ENCODE results near the gene MAGEB1. TPM values are rescaled to one million over a fixed set of nuclear protein-coding genes. Genes with fewer than 3 reads are reported as not detected.

The MAGEB1 gene, protein sequence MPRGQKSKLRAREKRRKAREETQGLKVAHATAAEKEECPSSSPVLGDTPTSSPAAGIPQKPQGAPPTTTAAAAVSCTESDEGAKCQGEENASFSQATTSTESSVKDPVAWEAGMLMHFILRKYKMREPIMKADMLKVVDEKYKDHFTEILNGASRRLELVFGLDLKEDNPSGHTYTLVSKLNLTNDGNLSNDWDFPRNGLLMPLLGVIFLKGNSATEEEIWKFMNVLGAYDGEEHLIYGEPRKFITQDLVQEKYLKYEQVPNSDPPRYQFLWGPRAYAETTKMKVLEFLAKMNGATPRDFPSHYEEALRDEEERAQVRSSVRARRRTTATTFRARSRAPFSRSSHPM
- total RNA-seq = not detected

DNA sequence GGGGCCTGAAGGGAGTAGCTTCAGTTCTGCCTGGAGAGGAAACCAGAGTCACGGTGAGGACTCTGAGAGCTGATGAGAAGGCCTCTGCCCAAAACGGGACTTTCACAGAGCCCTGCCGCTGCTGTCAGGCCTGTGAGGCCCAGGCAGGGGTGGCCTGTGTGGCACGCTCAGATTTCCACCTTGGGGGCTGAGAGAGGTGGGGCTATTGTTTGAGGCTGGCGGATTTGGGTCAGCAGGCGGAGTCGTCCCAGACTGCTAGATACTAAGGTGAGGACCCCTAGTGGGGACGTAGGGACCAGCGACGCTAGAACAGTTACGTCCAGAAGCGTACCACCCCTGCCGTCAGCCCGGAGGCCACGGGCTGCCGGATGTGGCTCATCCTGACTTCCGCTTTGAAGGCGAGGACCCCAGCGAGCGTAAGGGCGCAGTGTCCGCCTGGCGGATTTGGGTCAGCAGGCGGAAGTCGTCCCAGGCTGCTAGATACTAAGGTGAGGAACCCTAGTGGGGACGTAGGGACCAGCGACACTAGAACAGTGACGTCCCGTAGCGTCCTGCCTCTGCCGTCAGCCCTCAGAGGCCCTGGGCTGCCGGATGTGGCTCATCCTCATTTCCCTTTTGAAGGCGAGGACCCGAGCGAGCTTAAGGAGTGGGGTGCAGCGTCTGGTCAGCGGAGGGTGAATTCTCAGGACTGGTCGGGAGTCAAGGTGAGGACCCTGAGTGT is at the start of gene MAGEB1:
Gene MAGEB1, plus strand, starts transcription at position 378 of the 721 bp plus-strand sequence. CDS start 3,348 bp downstream, outside the sequence.
- intact Hi-C loops (cut with DNase I) = no loop called here
- DNase-seq (ENCODE audit: low spot score) (no peak), ATAC-seq (no peak)

DNA sequence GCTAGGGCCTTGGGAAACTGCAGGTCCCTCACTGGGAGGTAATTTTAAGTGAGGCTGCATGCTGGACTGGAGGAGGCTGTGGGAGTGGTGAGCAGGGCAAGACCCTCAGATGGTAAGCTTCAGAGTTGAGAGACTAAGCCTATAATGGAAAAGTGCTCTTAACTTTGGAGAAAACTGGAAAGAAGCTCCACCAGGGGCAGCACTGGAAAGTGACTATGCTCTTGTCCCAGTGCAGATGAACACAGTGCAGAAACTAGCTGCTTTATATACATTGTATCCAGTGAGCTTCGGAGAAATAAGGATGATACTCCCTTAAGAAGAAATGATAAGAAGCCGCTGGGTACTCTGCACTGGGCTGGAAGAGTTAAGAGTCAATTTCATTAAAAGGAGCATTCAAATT is 34.8 kb upstream of the MAGEB1 start:
- ATAC-seq = no peak
- no peak for DNase-seq (ENCODE audit: low spot score)
- intact Hi-C loops (cut with DNase I) = no loop called here

GRCh38 chrX:30215357-30215843 is 31.5 kb upstream of the MAGEB1 start, which contains the start of gene MAGEB2:
Gene MAGEB2 (plus strand): TSS chrX:30215563. CDS start chrX:30218581, 3,018 bp downstream.
- DNase-seq (ENCODE audit: low spot score) (no peak), ATAC-seq (no peak)
- intact Hi-C loops (cut with DNase I) = no loop called here

DNA sequence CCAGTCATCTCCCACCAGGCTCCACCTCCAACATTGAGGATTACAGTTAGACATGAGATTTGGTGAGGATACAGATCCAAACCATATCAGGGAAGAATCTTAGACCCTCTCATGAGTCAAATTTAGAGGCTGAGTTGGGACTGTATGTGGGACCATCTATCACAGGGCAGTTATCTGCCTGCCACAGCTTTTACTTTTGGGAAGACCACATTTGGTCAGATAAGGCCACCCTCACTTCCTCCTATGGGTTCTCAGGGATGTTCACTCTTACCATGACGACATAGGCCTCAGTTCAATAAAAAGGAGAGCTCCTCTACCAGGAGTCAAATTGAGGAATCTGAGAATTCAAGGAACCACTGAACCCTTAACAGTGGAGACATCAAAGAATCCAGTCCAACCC is 29.5 kb upstream of the MAGEB1 start:
- intact Hi-C loops (cut with DNase I) = no loop called here
- no peak for DNase-seq (ENCODE audit: low spot score)
- no peak for ATAC-seq

- intact Hi-C loops (cut with DNase I) = no loop called here
- DNase-seq (ENCODE audit: low spot score) (no peak), ATAC-seq (no peak)
Measured at GRCh38 chrX:30219372-30219771, 27.6 kb upstream of the MAGEB1 start.

DNA sequence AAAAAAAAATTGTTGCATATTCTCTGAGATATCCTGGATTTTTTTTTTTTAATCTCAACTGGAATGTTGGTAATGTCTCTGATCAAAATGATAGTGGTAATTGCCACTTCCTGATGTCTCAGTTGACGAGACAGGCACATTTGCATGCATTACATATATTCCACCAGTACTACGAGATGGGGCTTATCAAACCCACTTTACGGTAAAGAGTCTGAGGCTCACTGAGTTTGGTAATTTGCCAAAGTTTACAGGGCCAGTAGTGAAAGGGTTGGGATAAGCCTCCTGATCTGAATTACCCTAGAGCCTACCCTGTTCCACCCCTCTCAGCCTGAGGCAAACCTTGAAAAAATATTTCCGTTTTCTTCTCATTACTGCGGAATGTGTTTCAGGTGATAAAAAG is 26.3 kb upstream of the MAGEB1 start:
- no peak for ATAC-seq
- intact Hi-C loops (cut with DNase I) = no loop called here
- no peak for DNase-seq (ENCODE audit: low spot score)

- DNase-seq (ENCODE audit: low spot score) (no peak), ATAC-seq (no peak)
- intact Hi-C loops (cut with DNase I) = no loop called here
Measured at GRCh38 chrX:30224536-30224935, 22.4 kb upstream of the MAGEB1 start.

DNA sequence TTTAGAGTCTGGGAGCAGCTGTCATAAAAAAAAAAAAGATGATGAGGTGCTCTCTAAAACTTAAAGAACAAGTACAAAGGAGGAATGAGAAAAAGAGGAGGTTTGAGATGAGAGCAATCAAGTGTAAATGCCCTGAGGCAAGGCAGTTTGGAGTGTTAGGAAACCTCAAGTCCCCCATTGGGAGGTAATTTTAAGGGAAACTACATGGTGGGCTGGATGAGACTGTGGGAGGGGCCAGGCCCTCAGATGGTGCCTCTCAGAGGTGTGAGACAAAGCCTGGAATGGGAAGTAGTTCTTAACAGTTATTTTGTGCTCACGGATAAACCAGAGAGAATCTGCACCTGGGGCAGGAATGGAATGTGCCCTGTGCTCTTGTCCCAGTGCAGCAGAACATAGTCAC is 18.4 kb upstream of the MAGEB1 start:
- ATAC-seq (no peak), DNase-seq (ENCODE audit: low spot score) (no peak)
- intact Hi-C loops (cut with DNase I) = no loop called here

- intact Hi-C loops (cut with DNase I) = no loop called here
- no peak for ATAC-seq
- no peak for DNase-seq (ENCODE audit: low spot score)
Measured at GRCh38 chrX:30230395-30230794, 16.6 kb upstream of the MAGEB1 start, which contains the start of gene MAGEB3. Gene MAGEB3 (plus strand): TSS chrX:30230657. CDS start chrX:30235925, 5,268 bp downstream.

- ATAC-seq = no peak
Measured at GRCh38 chrX:30241724-30242415, 5.1 kb upstream of the MAGEB1 start, which contains the start of gene MAGEB4. Gene MAGEB4 (plus strand): TSS chrX:30242000. CDS start chrX:30242136, 136 bp downstream.

DNA sequence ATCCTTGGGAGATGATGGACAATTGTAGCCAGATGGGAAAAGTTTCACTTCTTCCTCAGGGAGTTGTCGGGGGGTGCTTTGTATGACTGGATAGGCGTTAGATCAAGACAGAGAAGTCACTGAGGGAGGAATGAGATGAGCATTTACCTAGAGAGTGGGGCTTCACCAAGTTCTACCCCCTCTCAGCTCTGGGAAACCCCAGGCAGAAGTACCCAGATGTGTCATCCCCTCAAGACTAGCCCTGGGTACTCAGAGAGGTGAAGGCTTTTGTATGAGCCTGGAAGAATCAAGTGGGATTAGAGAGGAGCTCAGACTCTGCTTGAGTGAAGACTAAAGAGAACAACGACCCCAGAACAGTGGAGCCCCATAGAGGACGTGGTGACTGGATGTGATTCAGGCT is 1.9 kb downstream of the MAGEB1 start:
- intact Hi-C loops (cut with DNase I) = no loop called here
- DNase-seq (ENCODE audit: low spot score) (no peak), ATAC-seq (no peak)

More at GRCh38 chrX:30241724-30242415, 5.1 kb upstream of the MAGEB1 start, which contains the start of gene MAGEB4:
- no peak for DNase-seq (ENCODE audit: low spot score)
- intact Hi-C loops (cut with DNase I) = no loop called here

DNA sequence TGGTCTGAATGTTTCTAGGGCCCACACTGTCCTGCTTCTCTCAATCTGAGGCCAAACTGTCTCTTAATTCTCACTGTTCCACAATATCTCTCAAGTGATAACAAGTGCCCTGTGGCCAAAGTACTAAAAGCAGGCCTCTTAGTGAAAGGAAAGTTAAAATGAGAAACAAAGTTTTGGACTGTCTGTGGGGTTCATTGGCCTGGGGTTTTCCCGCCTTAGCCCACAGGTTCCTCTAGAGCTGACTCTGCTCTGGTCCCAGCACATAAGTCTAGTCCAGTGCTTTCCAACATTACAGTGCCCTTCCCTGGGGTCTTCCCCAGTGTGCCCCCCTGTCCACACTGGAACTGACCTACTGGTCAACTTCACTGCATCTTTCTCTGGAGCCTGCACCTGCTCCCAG is 6.3 kb downstream of the MAGEB1 start:
- no peak for DNase-seq (ENCODE audit: low spot score)
- ATAC-seq = no peak
- intact Hi-C loops (cut with DNase I) = no loop called here

- no peak for ATAC-seq
- no peak for DNase-seq (ENCODE audit: low spot score)
- intact Hi-C loops (cut with DNase I) = no loop called here
Measured at GRCh38 chrX:30259927-30260326, 13.0 kb downstream of the MAGEB1 start.

DNA sequence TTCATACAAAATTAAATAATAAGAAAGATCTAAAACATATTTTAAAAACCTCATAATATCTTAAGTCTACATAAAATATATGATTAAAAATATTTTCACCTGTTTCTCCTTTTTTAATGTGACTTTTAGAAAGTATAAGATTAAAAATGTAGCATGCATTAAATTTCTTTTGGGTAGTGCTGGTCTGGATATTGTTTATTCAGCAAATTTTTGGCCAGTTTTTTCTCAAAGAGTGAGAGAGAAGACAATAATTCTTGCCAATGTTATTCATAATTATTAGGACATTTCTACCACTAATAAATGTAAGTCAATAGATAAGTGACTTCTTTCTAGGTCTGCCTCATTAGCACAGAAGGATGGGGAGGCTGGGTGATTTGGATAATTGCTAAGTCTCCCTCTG is 14.1 kb downstream of the MAGEB1 start:
- intact Hi-C loops (cut with DNase I) = no loop called here
- DNase-seq (ENCODE audit: low spot score) (no peak), ATAC-seq (no peak)

- DNase-seq (ENCODE audit: low spot score) = no peak
- no peak for ATAC-seq
Measured at GRCh38 chrX:30262763-30263162, 15.8 kb downstream of the MAGEB1 start.

DNA sequence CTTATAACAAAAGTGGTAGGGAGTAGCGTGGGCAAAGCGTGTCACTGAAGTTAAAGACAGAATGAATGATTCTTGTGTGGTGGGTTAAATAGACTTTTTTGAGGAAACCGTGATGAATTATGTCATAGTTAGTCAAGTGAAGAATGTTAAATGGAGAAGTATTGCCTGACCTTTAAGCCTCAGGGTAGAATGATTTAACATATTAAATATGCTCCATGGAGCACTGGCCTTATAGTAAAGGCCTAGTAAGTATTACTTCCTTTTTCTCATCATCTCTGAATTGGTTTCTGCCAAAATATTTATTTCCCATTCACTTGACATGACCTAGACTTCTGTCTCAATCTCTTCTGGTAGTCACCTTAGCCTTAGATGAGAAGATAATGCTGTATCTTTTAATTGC is 23.7 kb downstream of the MAGEB1 start:
- DNase-seq (ENCODE audit: low spot score) (no peak), ATAC-seq (no peak)
- intact Hi-C loops (cut with DNase I) = no loop called here

More at GRCh38 chrX:30262763-30263162, 15.8 kb downstream of the MAGEB1 start:
- intact Hi-C loops (cut with DNase I) = no loop called here

GRCh38 chrX:30275498-30275897 is 28.6 kb downstream of the MAGEB1 start:
- no peak for ATAC-seq
- intact Hi-C loops (cut with DNase I) = no loop called here
- DNase-seq (ENCODE audit: low spot score) = no peak

- DNase-seq (ENCODE audit: low spot score) (no peak), ATAC-seq (peak; percentile 48)
- intact Hi-C loops (cut with DNase I) = no loop called here
Measured at GRCh38 chrX:30278365-30278764, 31.4 kb downstream of the MAGEB1 start.

DNA sequence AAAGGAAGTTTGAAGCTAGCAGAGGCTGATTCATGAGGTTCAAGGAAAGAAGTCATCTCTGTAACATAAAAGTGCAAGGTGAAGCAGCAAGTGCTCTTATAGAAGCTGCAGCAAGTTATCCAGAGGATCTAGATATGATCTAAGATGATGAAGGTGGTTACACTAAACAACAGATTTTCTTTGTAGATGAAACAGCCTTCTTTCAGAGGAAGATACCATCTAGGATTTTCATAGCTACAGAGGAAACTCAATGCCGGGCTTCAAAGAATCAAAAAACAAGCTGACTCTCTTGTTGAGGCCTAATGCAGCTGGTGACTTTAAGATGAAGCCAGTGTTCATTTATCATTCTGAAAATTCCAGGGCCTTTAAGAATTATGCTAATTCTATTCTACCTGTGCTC is 33.5 kb downstream of the MAGEB1 start:
- DNase-seq (ENCODE audit: low spot score) = no peak
- intact Hi-C loops (cut with DNase I) = no loop called here
- no peak for ATAC-seq
